ACHN (cell line): ENCODE data around the gene TYMP.
"Not testable (repeated sequence)": the region's sequence is repeated elsewhere in the genome, so short reads cannot be mapped to it uniquely, and the experiment has no call there.

Source experiments
- DNase-seq: peaks from one replicate; pipeline ENCODE4 v3.0.0-alpha.2; 2015
- in situ Hi-C: cut with HindIII; loops from 2 replicates; pipeline ENCODE4 v1.10.0; 2017; ENCODE audit warnings: low sequenced_read_pairs, low pct_ligation_motif_present, low pct_unique_long_range_greater_than_20kb

Gene TYMP

DNA sequence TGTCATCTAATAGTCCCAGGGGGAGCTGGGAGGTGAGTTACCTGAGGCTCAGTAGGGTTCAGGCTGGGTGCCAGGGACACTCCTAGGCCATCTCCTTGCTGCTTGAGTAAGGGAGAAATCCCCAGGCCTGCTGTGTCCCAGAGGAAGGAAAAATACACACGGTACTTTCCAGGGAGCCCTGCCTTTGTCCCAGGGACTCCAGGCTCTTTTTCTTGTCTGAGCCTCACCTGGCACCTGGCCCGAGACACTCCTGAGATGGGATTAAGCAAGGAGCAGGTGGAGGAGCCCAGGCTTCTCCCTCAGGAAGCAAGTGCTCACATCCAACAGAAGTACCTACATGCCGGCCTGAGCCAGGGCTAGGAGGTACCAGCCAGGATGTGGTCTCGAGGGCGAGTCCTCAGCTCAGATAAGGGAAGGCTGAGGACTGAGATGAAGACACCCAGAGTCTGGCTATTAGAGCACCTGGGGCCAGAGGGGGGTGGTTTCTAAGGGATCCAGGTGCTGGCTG, 15.0 kb upstream of the TYMP start:
- in situ Hi-C loops: no loop called here
- DNase-seq: no peak

DNA sequence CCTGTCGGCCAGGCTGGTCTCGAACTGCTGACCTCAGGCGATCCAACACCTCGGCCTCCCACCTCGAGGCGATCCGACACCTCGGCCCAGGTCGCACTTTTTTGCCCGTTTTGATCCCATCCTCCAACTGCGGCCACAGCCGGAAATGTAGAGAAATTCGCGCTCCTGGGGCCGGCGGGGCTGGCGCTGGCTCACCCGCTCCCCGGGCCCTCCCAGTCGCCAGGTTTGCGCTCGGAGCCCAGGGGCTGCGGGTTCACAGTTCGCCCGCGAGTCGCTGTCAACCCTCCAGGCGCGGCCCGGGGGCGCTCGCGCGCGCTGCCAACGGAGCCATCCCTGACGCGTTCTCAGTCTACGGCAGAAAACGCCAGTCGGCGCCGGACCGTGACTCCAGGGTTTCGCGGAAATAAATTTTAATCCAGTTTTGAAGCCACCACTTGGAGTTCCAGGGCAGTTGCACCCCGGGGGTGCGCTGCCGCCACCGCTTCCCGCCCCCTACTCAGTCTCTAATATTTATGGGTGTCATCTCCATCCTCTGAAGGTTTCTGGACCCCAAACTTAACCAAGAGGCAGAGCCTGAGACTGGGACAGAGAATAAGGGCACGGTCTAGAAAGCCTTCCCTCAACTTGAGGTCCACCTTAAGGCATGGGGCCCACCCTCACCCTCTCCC, 14.4 kb upstream of the TYMP start:
- peak; percentile 81 for DNase-seq
- in situ Hi-C loops: no loop called here

DNA sequence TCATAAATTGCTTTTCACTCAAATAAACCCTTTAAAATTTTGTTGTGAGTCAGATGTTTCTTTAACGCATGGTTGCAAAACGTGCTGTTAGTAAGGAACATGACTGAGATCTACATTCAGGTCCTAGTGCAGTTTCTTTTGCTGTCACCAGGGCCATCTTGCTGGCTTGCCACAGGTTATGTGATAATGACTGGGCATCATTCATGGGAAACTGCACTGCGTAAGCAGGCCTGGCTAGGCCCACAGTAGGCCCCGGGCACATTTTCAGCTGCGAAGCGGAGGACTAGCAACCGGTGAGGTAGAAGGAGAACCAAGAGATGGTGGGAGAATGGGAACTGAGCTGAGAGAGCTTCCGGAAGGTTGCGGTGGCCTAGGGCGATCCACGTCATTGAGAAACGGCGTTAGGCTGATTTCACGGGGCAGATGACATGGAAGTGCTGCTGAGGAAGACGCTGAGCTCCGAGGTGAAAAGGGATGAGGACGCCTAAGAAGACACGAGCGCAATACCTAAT, 12.7 kb upstream of the TYMP start:
- in situ Hi-C loops: no loop called here
- DNase-seq: no peak

DNA sequence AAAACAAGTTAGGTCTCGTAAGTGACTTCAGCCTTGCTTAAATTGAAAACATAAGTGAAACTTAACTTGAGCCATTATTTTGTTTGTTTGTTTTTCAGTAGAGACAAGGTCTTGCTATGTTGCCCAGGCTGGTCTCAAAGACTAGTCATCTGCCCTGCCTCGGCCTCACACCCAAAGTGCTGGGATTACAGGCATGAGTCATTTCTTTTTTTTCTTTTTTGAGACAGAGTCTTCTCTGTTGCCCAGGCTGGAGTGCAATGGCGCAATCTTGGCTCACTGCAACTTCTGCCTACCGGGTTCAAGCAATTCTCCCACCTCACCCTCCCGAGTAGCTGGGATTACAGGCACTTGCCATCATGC, 11.8 kb upstream of the TYMP start:
- in situ Hi-C loops: not testable (repeated sequence)
- peak; percentile 20 for DNase-seq

DNA sequence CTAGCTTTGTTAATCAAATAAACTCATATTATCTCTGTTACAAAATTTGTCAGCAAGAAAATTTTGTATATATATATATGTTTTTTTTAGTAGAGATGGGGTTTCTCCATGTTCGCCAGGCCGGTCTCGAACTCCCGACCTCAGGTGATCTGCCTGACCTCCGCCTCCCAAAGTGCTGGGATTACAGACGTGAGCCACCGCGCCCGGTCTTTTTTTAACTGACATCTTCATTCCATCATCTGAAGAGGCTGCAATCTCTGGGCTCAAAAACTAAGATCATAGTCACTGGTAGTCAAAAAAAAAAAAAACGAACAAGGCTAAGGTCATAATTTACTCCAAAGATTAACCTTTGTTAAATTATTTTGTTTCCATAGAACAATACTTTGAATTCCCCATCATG, 10.6 kb upstream of the TYMP start:
- no peak for DNase-seq
- in situ Hi-C loops: no loop called here

DNA sequence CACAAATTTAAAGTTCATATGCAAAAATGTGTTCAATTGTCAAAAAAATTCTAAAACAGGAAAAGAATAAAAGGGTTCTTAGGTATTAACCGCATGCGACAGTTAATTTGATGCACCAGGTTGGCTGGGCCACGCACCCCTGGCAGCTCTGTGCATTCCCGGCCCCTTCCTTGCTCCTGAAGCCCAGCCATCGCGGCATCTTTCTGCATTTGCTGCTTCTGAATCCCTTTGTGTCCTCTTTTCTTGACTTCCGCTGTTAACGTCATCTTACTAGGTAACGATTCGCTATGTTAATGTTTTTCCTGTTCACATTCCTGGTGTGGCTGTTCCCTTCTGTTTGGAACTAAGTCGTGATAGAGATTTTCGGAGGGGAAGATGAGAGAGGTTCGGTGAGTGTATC, 8.0 kb upstream of the TYMP start:
- in situ Hi-C loops: no loop called here
- DNase-seq: no peak

DNA sequence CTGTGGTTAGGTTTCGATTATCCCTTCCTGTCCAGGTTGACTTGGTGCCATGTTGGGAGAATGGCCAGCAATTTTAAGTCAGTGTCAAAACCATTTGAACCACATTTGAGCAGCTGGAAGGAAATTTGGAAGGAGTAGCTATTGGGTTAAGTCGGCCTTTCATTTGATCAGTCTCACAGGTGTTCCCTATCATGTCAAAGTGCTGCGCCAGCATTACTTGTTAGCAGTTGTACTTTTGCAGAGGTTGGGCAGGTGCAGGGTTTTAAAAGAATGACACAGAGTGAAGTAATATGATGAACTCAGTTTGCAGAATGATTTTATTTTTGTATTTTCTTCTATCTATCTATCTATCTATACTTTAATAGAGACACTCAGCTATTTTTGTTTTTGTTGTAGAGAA, 6.4 kb upstream of the TYMP start:
- DNase-seq: no peak
- in situ Hi-C loops: no loop called here

DNA sequence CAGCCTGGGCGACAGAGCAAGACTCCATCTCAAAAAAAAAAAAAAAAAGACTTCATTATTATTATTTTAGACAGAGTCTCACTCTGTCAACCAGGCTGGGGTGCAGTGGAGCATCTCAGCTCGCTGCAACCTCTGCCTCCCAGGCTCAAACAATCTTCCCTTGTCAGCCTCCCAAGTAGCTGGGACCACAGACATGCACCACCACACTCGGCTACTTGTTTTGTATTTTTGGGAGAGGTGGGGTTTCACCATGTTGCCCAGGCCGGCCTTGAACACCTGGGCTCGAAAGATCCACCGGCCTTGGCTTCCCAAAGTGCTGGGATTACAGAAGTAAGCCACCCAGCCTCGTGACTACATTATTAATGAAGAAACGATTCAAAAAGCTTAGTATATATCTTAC, 5.3 kb upstream of the TYMP start:
- no peak for DNase-seq
- in situ Hi-C loops: no loop called here

DNA sequence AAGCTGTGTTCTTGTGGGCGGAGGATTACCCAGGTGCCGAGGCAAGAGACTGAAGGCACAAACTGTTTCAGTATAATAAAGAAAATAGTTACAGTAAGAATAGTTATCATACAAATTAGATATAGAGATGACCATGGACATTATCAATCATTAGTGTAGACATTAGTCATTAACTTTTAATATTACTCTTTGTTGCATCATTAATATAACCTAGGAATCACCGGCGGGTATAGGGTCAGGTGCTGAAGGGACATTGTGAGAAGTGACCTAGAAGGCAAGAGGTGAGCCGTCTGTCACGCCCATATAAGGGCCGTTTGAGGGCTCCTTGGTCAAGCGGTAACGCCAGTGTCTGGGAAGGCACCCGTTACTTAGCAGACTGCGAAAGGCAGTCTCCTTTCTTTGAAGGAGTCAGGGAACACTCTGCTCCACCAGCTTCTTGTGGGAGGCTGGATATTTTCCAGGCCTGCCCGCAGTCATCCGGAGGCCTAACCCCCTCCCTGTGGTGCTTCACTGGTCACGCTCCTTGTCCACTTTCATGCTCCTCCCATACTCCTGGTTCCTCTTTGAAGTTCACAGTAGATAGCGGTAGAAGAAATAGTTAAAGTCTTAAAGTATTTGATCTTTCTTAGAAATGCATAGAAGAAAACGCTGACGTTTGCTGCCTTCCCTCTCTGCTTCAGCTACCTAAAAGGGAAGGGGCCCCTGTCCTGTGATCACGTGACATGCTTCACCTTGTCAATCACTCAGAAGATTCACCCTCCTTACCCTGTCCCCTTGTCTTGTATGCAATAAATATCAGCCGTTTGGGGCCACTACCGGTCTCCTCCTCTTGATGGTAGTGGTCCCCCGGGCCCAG, 4.3 kb upstream of the TYMP start:
- DNase-seq, in situ Hi-C loops: not testable (repeated sequence)

DNA sequence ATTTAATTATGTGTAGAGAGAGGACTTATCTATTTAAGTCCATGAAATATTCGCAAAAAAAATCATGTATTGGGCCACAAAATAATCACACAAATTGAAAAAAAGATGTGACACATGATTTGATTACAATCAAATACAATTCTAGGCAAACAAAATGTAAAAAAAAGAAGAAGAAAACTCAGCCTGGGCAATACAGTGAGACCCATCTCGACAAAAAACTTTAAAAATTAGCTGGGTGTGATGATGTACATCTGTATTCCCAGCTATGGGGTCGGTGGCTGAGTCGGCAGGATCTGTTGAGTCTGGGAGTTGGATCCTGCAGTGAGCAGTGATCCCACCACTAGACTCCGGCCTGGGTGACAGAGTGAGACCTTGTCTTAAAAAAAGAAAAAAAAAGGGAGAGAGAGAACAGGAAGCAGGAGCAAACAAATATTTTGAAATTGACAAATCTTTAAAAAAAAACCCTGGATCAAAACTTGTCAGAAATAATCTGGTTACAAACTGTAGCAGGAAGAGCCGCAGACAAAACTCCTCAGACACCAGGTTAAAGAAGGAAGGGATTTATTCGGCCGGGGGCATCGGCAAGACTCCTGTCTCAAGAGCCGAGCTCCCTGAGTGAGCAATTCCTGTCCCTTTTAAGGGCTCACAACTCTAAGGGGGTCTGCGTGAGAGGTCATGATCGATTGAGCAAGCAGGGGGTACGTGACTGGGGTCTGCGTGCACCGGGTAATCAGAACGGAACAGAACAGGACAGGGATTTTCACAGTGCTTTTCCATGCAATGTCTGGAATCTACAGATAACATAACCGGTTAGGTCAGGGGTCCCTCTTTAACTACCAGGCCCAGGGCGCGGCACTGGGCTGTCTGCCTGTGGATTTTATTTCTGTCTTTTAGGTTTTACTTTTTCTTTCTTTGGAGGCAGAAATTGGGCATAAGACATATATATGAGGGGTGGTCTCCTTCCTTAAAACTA, 3.3 kb upstream of the TYMP start:
- DNase-seq: no peak
- in situ Hi-C loops: no loop called here

DNA sequence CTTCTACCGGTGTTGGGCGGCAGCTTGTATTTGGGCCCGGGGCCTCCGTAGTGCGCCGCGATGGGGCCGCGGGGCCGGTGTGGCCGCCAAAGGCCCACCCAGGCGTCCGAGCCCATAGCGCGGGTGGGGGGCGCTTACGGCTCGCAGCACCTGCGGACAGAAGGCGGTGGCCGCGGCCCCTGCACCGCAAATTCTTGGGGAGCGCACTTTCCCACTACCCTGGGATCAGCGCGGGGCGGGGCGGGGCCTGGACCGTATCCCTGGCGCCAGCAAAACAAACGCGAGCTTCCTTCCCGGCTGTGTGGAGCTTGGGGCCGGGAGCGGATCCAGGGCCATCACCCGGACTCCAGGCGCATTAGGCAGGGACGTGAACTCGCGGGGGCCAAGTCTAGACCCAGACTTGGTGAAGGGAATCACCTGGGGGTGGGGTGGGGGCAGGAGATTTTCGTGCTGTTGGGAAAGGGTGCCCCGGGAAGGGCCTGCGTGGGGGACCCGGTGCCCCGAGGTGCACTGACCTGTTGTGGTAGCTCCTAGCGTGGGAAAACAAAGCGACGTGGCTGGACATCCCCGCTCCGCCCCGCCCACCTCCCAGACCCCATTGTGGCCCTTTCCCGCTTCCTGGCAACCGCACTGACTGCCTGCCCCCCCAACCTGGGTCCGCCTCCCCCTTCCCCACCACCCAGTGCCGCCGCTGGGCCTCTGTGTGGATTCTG, 2.3 kb upstream of the TYMP start:
- DNase-seq: peak; percentile 62
- in situ Hi-C loops: no loop called here

DNA sequence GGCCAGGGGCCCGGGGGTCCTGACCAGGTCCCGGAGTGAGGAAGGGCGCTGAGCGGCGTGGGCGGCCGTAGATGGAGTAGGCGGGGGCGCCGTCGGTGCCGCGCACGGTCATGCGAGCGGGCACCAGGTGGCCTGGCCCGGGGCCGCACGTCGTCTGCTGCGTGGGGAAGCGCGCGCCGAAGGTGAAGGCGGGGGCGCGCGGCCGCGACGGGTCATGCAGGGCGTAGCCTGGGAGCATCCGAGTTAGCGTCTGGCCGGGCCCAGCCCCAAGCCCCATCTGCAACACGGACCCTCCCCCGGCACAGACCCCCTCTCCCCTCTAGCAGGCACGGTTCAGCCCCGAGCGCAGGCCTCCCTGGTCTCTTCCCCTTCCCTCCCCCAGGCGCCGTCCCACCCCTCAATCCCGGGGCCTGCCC, 1.7 kb upstream of the TYMP start:
- in situ Hi-C loops: no loop called here
- peak; percentile 36 for DNase-seq

DNA sequence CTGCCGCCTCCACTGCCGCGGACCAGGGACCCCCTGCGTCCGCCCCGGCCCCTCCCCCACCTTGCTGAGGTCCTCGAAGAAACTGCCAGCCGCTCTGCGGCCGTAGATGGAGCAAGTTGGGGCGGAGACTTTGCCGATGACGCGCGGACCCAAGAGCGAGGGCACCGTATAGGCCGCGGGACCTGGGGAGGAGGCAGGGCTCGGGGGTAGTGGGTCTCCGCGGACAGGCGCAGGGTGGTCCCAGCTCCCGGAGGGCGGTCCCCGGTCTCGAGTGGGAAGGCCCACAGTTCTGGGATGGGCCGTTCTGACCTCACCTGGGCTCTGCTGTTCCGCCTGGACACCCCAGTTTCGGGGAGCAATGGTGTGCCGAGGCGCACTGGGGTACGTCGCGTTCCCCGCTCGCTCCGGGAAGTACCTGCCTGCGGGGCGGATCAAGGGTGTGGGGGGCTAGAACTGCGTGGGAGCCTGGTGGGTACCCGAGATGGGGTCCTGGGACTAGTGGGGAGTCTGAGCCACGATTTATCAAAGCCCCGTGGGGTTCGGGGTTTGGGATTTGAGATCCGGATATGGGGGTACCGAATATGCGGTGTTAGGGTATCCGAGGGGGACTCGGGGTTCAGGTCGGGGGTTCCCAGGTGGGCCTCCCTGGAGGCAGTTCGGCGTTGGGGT, 1.2 kb upstream of the TYMP start:
- DNase-seq: peak; percentile 84
- in situ Hi-C loops: no loop called here

DNA sequence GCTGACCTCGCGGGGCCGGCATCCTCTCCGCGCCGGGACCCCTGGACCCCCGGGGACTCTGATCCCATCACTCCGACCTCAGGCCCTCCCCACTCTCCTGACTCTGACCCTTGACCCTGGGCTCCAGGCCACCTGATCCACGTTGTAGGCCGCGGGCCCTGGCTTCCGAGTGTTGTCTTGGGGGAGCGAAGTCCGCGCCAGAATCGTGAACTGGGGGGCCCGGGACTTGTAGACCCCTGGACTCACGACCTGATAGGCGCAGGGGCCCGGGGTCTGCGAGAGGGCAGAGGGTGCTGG, 716 bp upstream of the TYMP start:
- no peak for DNase-seq
- in situ Hi-C loops: no loop called here

DNA sequence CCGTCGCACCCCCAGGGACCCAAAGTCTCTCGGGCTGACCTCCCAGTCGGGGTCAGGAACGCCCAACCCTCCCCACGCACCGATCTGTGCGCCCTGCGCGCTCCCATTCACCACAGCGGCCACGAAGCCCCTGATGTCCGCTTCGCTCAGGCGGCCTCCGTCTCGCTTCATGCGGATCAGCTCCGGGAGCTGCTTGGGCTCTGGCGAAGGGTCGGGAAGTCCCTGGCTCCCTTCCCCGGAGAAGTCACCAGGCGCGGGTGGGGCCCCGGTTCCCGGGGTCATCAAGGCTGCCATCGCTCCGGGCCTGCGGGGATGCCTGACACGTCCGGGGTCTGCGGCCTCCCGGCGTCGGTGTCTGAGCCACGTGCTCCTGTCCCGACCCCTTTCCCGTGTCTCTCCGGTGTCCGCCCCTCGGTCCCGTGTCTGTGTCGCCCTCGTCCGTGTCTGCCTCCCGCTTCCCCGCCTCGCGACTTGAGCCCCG, 356 bp downstream of the TYMP start:
- no peak for DNase-seq

DNA sequence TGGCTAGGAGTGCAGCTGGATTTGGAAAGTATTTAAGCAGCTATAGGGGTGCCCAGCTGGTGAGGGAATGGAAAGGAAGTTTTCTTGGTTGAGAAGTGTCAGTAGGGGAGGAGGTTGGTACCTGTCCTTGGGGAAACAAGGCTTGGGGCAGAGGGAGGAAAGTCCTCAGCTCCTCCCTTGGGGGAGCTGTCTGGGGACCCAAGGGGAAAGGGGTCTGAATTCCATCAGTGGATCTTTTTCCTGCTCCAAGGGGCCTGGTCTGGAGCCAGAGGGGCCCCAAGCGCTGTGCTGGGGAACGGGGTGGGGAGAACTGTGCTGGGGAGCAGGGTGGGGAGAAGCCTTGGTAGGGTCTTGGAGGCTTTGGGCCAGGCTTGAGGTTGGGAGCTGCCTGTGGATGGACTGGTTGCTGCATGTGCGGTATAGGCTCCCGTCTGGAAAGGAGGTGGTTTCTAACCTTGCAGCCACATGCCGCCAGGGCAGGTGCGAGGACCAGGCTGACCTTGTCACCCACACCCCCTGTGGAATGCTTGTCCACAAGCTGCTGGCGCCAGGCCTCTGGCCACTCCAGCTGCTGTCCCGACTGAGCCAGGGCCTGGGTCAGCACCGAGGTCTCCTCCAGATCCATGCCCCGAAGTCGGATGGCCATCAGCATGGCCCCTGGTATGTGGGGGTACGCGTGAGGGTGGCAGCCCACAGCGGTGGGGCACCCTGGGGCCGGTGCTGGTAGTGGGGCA, 963 bp downstream of the TYMP start:
- no peak for DNase-seq
- in situ Hi-C loops: no loop called here

More for the DNA sequence above, 356 bp downstream of the TYMP start:
- in situ Hi-C loops: no loop called here
